ENCODE results near the gene UMPS.

DNA sequence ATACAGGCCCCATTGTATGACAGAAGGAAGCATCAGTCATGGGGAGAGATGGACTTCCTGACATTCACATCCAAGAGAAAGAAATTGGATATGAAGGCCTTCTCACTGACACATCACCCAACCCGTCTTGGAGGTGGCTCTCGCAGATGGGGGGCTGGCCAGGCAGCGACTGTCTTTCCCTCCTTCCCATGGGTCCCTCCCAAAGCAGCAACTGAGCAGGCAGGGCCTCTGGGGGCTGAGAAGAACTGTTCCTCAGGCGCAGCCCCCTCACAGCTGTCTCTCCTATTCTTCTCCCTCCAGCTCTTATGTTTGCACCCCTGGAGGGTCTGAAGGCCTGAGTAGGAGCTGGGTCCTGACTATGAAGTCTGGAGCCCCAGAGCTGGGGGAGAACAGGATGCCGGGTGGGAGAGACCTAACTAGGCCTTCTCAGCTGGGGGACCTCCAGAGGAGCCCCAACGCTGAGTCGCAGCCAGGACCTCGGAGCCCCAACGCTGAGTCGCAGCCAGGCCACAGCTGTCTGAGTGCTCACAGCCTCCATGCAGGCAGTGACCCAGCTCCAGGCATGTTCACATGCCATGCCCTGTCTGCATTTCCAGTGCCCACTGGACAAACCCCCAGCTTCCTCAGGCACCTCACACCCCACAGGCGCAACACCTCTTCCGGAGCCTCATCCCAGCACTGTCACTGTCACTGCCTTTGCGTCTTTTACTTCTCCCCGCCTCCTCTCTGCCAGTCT lies 29.6 kb downstream of the UMPS start:
- TF ChIP-seq, protein P1, sequence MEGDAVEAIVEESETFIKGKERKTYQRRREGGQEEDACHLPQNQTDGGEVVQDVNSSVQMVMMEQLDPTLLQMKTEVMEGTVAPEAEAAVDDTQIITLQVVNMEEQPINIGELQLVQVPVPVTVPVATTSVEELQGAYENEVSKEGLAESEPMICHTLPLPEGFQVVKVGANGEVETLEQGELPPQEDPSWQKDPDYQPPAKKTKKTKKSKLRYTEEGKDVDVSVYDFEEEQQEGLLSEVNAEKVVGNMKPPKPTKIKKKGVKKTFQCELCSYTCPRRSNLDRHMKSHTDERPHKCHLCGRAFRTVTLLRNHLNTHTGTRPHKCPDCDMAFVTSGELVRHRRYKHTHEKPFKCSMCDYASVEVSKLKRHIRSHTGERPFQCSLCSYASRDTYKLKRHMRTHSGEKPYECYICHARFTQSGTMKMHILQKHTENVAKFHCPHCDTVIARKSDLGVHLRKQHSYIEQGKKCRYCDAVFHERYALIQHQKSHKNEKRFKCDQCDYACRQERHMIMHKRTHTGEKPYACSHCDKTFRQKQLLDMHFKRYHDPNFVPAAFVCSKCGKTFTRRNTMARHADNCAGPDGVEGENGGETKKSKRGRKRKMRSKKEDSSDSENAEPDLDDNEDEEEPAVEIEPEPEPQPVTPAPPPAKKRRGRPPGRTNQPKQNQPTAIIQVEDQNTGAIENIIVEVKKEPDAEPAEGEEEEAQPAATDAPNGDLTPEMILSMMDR (tag by site-specific recombination; IDR thresholded peaks at IDR 0.05), result no peak
- no peak for TF ChIP-seq ZNF121 (tag by site-specific recombination; IDR thresholded peaks at IDR 0.05)
- TF ChIP-seq, protein P2, sequence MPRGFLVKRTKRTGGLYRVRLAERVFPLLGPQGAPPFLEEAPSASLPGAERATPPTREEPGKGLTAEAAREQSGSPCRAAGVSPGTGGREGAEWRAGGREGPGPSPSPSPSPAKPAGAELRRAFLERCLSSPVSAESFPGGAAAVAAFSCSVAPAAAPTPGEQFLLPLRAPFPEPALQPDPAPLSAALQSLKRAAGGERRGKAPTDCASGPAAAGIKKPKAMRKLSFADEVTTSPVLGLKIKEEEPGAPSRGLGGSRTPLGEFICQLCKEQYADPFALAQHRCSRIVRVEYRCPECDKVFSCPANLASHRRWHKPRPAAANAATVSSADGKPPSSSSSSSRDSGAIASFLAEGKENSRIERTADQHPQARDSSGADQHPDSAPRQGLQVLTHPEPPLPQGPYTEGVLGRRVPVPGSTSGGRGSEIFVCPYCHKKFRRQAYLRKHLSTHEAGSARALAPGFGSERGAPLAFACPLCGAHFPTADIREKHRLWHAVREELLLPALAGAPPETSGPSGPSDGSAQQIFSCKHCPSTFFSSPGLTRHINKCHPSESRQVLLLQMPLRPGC (tag by site-specific recombination; IDR thresholded peaks at IDR 0.05), result no peak
- TF ChIP-seq BCL11A (tag by site-specific recombination; IDR thresholded peaks at IDR 0.05; ENCODE audit: low read depth), result no peak
- TF ChIP-seq ZFP69B (tag by site-specific recombination; IDR thresholded peaks at IDR 0.05), result no peak
- no peak for TF ChIP-seq ZBTB48 (tag by site-specific recombination; IDR thresholded peaks at IDR 0.05)
- no peak for TF ChIP-seq HOXA7 (CRISPR knock-in tag; IDR thresholded peaks at IDR 0.05; ENCODE audit: borderline replicate concordance)
- TF ChIP-seq KLF9 (tag by site-specific recombination; IDR thresholded peaks at IDR 0.05; ENCODE audit: low read depth), result no peak
- TF ChIP-seq, protein P3, sequence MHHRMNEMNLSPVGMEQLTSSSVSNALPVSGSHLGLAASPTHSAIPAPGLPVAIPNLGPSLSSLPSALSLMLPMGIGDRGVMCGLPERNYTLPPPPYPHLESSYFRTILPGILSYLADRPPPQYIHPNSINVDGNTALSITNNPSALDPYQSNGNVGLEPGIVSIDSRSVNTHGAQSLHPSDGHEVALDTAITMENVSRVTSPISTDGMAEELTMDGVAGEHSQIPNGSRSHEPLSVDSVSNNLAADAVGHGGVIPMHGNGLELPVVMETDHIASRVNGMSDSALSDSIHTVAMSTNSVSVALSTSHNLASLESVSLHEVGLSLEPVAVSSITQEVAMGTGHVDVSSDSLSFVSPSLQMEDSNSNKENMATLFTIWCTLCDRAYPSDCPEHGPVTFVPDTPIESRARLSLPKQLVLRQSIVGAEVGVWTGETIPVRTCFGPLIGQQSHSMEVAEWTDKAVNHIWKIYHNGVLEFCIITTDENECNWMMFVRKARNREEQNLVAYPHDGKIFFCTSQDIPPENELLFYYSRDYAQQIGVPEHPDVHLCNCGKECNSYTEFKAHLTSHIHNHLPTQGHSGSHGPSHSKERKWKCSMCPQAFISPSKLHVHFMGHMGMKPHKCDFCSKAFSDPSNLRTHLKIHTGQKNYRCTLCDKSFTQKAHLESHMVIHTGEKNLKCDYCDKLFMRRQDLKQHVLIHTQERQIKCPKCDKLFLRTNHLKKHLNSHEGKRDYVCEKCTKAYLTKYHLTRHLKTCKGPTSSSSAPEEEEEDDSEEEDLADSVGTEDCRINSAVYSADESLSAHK (tag by site-specific recombination; IDR thresholded peaks at IDR 0.05), result no peak
- TF ChIP-seq, protein P4, sequence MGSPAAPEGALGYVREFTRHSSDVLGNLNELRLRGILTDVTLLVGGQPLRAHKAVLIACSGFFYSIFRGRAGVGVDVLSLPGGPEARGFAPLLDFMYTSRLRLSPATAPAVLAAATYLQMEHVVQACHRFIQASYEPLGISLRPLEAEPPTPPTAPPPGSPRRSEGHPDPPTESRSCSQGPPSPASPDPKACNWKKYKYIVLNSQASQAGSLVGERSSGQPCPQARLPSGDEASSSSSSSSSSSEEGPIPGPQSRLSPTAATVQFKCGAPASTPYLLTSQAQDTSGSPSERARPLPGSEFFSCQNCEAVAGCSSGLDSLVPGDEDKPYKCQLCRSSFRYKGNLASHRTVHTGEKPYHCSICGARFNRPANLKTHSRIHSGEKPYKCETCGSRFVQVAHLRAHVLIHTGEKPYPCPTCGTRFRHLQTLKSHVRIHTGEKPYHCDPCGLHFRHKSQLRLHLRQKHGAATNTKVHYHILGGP (tag by site-specific recombination; IDR thresholded peaks at IDR 0.05), result no peak

Measured in HEK293 (cell line).